Measurements from ENCODE around the gene PRKG1. TPM values are rescaled to one million over a fixed set of nuclear protein-coding genes. Genes with fewer than 3 reads are reported as not detected.

The PRKG1 gene
- total and polyA plus RNA-seq, 2 of the 4 experiments (the other 2 are of a cell fraction) = 3.5 to 18.3 TPM

- no peak overlapping the region for H2AK5ac ChIP-seq (ENCODE audit: low read depth, low read length)
- TF ChIP-seq BHLHE40 (IDR thresholded peaks at IDR 0.05; ENCODE audit: low read depth, low read length) = no peak
- no peak for TF ChIP-seq MXI1 (IDR thresholded peaks at IDR 0.05; ENCODE audit: borderline replicate concordance, low read depth, low read length)
- WGBS, 2 experiments (ENCODE audit: extremely low coverage in 2 of 2, insufficient read length in 1 of 2) = 100% methylated on average over 1 of the region's 1 CpG; no CpG with 5 or more reads in 1 of the 2 experiments
- no peaks in the 10 kb centered on the region for H3K9me1 ChIP-seq (ENCODE audit: insufficient read depth, low read length)
- intact Hi-C loops (cut with micrococcal nuclease) = no loop called here
- ChIA-PET CTCF (interaction anchor here (0.6 kb wide), 1 partner anchor 951 kb away, joined by 3 read pairs; no protein-coding TSS in a partner anchor), POLR2A (ENCODE audit: unreplicated experiment) (no interaction called here)
- H3K27me3 ChIP-seq (ENCODE audit: control insufficient read depth, insufficient read depth, low read length) = no peaks in the 10 kb centered on the region
- H3K4me3 ChIP-seq (ENCODE audit: insufficient read depth, low read depth, low read length) = no peak overlapping the region
- no peak overlapping the region for H2BK5ac ChIP-seq (ENCODE audit: low read depth, low read length, poor library complexity, severe bottlenecking)
- H3K23ac ChIP-seq (ENCODE audit: low read depth, low read length) = no peak overlapping the region
- H3K18ac ChIP-seq (ENCODE audit: low read depth, low read length) = no peak overlapping the region
- no peak overlapping the region for H3K4me2 ChIP-seq (ENCODE audit: low read depth, low read length)
- no peak overlapping the region for H3K9ac ChIP-seq (ENCODE audit: low read depth, low read length)
- no peak overlapping the region for H2BK15ac ChIP-seq (ENCODE audit: low read depth, low read length)
- no peak overlapping the region for H2BK20ac ChIP-seq (ENCODE audit: low read depth, low read length)
- no peak overlapping the region for H2AK9ac ChIP-seq (replicated peaks; ENCODE audit: low read depth, low read length, poor library complexity)
- DNase-seq = no peak
- H4K20me1 ChIP-seq (ENCODE audit: insufficient read depth, low read length) = no peaks in the 10 kb centered on the region
- H4K8ac ChIP-seq (ENCODE audit: low read depth in 2 of 2, low read length in 2 of 2) = no peak overlapping the region
- no peak overlapping the region for H3K56ac ChIP-seq (ENCODE audit: extremely low read depth, insufficient read depth, low read length)
- H2AFZ ChIP-seq (replicated peaks; ENCODE audit: low read length, poor library complexity) = no peak overlapping the region
- dilution Hi-C loops (cut with HindIII; ENCODE audit: low sequenced_read_pairs, unreplicated experiment) = no loop called here
- H2BK120ac ChIP-seq (ENCODE audit: low read depth, low read length) = no peak overlapping the region
- no peak overlapping the region for H3K27ac ChIP-seq (ENCODE audit: insufficient read depth, low read length)
- H3K79me1 ChIP-seq (ENCODE audit: low read depth in 1 of 2, low read length in 2 of 2) = no peaks in the 10 kb centered on the region
- no peaks in the 10 kb centered on the region for H3K9me3 ChIP-seq (ENCODE audit: control insufficient read depth, insufficient read depth, low read length)
- no peak for ATAC-seq (ENCODE audit: low read depth)
- no peak overlapping the region for H4K91ac ChIP-seq (ENCODE audit: insufficient read depth, low read depth, low read length)
- H3K36me3 ChIP-seq (ENCODE audit: control insufficient read depth, insufficient read depth, low read length) = no peaks in the 10 kb centered on the region
- H3K4me1 ChIP-seq (ENCODE audit: control insufficient read depth, insufficient read depth, low read length) = peaks cover 1% of the 10 kb centered on the region; the same call in 1 of the 2 replicates
- H3K14ac ChIP-seq (replicated peaks; ENCODE audit: low read depth, low read length) = no peak overlapping the region
- in situ Hi-C loops (cut with MboI; ENCODE audit: low sequenced_read_pairs) = loop anchor here (25.0 kb wide), 1 partner anchor 539 kb away; no protein-coding TSS in a partner anchor
- no peak overlapping the region for H4K5ac ChIP-seq (ENCODE audit: low read depth, low read length)
- no peak overlapping the region for H3K4ac ChIP-seq (ENCODE audit: low read depth, low read length)
- no TSS peak for BruUV-seq (replicated peaks)
Observed at GRCh38 chr10:51950996-51951555, 876.8 kb downstream of the PRKG1 start.
